Stimulated activated CD4-positive, alpha-beta T cell treated with anti-CD3 and anti-CD28 coated beads, TNF-alpha, amount 100 ng/mL, for 24 hours (primary cell): Measurements from ENCODE around the gene GRK1.

ENCODE experiments used
- DNase-seq, 3 experiments: peaks; one replicate each; pipeline ENCODE4 v3.0.0-alpha.2; 2020; ENCODE audit warnings: low read depth in 3 of 3

The GRK1 gene

GRCh38 chr13:113729187-113730019, 62.4 kb downstream of the GRK1 start:
- DNase-seq: no peak

- DNase-seq: no peak
Measured at GRCh38 chr13:113730258-113730691, 63.3 kb downstream of the GRK1 start.

GRCh38 chr13:113730831-113731191, 63.8 kb downstream of the GRK1 start:
- no peak for DNase-seq

- DNase-seq: no peak
Measured at GRCh38 chr13:113731192-113732175, 64.5 kb downstream of the GRK1 start.

- DNase-seq: no peak
Measured at GRCh38 chr13:113732176-113732960, 65.3 kb downstream of the GRK1 start.

GRCh38 chr13:113732961-113733950, 66.2 kb downstream of the GRK1 start:
- DNase-seq: no peak

GRCh38 chr13:113734099-113734825, 67.2 kb downstream of the GRK1 start:
- DNase-seq: no peak

- DNase-seq: no peak
Measured at GRCh38 chr13:113734826-113735125, 67.8 kb downstream of the GRK1 start.

- no peak for DNase-seq
Measured at GRCh38 chr13:113735194-113735593, 68.2 kb downstream of the GRK1 start.

- DNase-seq: no peak
Measured at GRCh38 chr13:113735750-113736149, 68.7 kb downstream of the GRK1 start.

GRCh38 chr13:113736258-113736731, 69.3 kb downstream of the GRK1 start:
- no peak for DNase-seq

GRCh38 chr13:113737803-113738202, 70.8 kb downstream of the GRK1 start:
- no peak for DNase-seq

- no peak for DNase-seq
Measured at GRCh38 chr13:113739527-113740285, 72.7 kb downstream of the GRK1 start.

GRCh38 chr13:113740286-113740556, 73.2 kb downstream of the GRK1 start:
- no peak for DNase-seq

GRCh38 chr13:113740661-113741060, 73.6 kb downstream of the GRK1 start:
- DNase-seq: no peak

- DNase-seq: no peak
Measured at GRCh38 chr13:113741191-113741668, 74.2 kb downstream of the GRK1 start.

- DNase-seq: no peak
Measured at GRCh38 chr13:113742000-113742441, 75.0 kb downstream of the GRK1 start.

- no peak for DNase-seq
Measured at GRCh38 chr13:113742445-113743120, 75.6 kb downstream of the GRK1 start.
